Medulla oblongata (tissue), 1 donor: Measurements from ENCODE around the gene LRRC25.
A peak's percentile ranks its signal among the peaks of the same experiment; 100 is the strongest.

Experiments used
- DNase-seq: peaks from one replicate; pipeline ENCODE4 v3.0.0-alpha.2; 2015; ENCODE audit errors: extremely low spot score

The LRRC25 gene

DNA sequence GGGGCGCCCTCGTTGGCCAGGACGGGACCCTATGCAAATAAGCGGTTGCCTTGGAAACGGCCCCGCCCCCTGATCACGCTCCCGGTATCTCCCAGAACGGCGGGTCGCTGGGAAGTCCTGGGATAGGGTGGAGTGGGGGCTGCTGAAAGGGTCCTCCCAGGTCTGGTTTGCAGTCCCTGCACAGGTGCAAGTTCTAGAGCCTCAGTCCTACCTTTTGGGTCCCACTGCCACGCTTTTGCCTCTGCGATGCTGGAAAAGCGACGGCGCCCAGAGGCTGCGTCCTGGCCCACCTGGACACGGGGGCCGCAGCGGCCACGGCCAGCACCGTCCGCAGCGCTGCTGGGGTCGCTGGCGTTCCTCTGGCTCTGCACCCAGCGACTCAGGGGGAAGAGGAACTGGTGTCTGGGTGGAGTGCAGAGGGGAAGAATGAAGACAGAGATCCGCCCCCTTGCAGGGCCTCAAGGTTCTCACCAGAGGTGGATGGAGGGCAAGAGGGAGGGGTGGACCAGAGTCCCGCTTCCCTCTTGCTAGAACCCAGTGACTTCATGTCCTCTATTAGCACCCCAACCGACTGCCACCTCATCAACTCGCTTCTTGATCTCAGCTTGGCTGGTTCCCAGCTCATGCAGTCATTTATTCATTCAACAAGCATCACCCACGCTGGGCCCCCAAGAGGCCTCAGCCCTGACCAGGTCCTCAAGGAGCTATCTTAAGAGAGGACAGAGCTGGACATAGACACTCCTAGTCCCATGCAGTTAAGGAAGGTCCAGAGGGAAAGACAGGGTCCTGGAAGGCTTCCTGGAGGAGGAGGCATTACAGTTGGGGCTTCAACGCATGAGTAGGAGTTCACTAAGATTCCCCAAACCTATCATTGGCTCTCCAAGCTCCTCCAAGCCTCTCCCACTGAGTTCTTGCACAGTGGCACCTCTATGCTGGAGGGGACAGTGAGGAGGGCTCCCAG lies at the start of gene LRRC25:
Gene LRRC25 (minus strand): TSS at position 381 of the 961 bp plus-strand sequence. CDS start 659 bp downstream, outside the sequence.
- peak; percentile 67 for DNase-seq

GRCh38 chr19:18446811-18447359 lies 49.5 kb upstream of the LRRC25 start:
- DNase-seq: no peak

GRCh38 chr19:18446145-18446810 lies 48.9 kb upstream of the LRRC25 start:
- no peak for DNase-seq

DNA sequence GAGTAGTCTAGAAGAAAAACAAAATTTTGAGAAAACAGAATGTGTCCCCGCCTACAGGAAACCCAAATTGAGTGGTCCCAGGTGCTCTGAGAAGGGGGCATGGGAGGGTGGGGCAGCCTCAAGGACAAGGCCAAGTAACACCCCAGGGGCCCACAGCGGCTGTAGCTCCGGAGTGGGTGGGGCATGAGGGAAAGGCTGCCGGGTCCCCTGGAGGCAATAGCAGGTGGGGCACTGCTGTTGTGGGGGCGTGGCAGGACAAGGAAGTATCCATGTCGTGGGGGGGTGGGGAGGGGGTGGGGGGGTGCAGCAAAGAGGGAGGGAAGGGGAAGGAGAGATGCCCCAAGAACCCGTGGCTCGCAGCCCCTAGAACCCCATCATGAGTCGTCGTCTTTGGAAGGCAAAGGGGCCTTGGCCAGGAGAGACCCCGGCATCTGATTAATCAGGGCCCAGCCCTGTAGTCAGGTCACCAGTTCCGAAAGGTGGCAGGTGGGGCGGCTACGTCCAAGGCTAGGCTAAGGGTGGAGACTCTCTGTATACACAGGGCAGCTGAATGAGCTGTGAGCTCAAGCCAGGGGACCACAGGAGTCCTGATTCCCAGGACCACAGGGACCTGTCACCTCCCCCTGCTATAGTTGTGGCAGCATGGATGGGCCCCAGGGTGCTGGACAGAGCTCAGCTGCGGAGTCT lies 48.0 kb upstream of the LRRC25 start:
- DNase-seq: no peak

- no peak for DNase-seq
Measured at GRCh38 chr19:18444513-18444912, 47.1 kb upstream of the LRRC25 start.

GRCh38 chr19:18443831-18444230 lies 46.4 kb upstream of the LRRC25 start:
- no peak for DNase-seq

- no peak for DNase-seq
Measured at GRCh38 chr19:18443406-18443805, 46.0 kb upstream of the LRRC25 start.

- no peak for DNase-seq
Measured at GRCh38 chr19:18442941-18443340, 45.5 kb upstream of the LRRC25 start.

DNA sequence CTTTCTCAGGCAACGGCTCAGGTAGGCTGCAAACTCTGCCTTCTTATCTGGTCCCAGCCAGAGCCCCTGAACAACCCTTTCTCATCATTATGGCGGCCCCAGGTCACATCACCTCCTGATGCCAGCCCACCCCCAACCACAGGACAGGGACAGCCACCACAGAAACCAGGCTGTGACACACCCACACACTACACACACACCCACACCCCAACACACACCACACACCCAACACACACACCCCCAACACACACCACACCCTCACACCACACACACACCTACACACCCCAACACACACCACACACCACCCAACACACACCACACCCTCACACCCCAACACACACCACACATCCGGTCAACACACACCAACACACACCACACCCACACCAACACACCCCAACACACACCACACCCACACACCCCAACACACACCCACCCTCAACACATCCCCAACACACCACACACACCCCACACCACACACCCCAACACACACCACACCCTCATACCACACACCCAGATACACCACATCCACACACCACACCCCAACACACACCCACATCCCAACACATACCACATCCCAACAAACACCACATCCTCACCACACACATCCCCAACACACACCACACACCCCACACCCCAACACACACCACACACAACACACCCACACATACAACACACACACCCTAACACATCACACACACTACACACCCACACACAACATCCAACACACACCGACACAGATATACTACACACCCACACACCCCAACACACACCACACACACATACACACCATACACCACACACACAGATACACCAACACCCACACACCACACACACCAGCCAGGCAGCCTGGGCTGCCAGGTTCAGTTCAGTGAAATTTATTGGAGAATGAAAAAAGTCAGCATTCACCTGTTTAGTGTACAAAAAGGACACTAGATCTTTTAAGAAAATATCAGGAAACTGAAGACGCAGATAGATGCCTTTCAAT lies 44.7 kb upstream of the LRRC25 start:
- no peak for DNase-seq

- DNase-seq: no peak
Measured at GRCh38 chr19:18440936-18441803, 43.7 kb upstream of the LRRC25 start.

- DNase-seq: no peak
Measured at GRCh38 chr19:18440415-18440877, 43.0 kb upstream of the LRRC25 start.

- no peak for DNase-seq
Measured at GRCh38 chr19:18439910-18440237, 42.5 kb upstream of the LRRC25 start.

GRCh38 chr19:18439025-18439909 lies 41.8 kb upstream of the LRRC25 start:
- no peak for DNase-seq

DNA sequence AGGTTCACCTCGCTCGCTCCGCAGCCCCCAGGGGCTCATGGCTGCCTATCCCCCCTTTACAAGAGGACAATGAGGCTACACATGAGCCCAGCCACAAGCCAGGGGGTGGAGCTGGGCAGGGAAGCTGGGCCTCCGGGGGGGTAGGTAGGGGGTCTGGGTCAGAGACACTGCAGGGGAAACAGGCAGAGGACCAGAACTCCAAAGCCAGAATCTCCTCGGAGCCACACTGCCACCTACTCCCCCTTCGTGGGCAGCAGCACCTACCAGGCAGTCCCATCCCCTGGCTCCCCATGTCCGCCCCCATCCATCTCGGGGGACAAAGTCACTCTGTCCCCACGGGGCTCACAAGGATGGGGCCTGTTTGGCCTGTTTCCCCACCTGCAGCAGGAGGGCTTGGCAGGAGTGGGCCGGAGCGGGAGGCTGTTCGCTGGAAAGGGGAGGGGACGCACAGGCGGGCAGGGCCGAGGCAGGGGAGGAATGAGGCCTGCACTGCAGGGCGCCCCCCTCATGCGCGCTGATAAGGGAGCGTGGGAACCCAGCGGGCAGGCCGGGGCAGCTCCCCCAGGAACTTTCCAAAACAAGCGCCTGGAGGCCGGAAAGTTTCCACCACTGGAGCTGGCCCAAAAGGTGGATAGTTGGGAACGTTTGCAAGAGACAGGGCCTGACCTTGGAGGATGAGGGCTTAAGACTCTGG lies 41.1 kb upstream of the LRRC25 start:
- DNase-seq: no peak

DNA sequence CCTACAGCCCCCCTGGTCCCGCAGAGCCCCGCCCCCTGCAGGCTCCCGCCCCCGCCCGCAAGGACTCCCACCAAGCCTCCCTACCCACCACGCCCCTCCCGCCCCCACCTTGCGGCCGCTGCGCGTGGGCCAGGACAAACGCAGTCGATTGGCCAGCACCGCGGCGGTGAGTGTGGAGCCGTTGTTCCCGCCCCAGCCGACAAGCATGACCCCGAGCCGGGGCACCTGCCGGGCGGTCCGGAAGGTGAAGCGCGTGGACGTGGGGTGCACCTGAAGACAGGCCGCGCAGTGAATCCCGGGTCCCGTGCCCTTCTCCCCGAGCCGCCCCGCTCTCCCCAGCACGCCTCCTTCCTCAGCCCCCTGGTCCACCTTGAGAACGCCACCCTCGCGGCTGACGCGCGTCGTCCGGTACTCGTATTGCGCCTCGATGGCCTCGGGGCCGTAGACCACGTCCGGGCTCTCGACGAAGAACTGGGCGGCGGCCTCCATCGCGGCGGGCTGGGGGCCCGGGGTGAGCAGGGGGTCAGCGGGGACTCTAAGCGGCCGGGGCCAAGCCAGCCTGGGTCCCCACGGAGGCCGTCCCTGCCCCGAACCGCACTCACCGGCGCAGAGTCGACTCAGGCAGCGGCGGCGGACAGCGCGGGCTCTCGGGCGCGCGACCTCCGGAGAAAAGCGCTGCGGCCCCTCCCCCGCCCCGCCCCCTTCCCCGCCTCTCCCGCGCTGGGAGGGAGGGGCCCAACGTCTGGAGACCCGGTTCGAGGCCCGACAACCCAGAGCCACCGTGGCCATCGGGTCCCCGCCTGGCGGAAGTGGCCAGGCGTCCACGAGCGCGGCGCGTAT lies 40.3 kb upstream of the LRRC25 start, which contains the start of gene ISYNA1:
Gene ISYNA1 (minus strand): TSS at position 643 of the 840 bp plus-strand sequence. CDS start 154 bp downstream, at position 489.
- DNase-seq: no peak

DNA sequence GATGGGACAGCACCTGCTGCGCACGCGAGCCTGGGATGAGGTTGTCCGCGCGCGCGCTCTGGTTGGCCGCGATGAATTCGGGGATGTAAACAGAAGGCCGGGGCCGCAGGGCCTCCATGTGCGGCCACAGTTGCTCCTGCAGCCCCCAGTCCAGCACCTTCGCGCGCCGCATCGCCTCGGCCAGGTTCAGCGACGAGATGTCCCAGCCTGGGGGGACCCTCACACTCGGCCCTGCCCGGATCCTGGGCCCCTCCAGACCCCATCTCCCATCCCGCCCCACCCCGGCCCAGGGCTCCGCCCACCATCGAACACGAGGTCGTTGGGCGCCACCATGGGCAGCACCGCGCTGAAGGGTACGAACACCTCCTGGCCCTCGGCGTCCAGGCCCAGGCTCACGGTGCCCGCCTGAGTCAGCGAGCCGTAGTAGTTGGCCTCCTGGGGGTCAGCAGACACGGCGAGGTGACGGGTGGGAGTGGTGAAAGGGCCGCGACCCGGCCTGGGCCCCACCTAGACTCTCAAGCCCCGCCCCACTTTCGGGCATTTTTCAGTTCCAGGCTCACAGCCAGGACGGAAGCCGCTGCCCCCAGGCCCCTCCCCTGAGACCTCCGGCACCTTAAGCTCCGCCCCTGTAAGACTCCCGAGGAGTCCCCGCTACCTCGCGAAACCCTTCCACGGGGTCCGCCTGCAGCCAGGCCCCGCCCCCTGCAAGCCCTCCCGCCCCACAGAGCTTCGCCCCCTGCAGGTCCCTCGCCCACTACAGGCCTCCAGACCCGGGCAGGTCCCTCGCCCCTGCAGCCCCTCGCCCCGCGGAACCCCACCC lies 39.5 kb upstream of the LRRC25 start:
- peak; percentile 70 for DNase-seq
